ENCODE results near the gene ANTXR2.
A peak's percentile ranks its signal among the peaks of the same experiment; 100 is the strongest.
"Not testable (repeated sequence)": the region's sequence is repeated elsewhere in the genome, so short reads cannot be mapped to it uniquely, and the experiment has no call there.

The ANTXR2 gene

DNA sequence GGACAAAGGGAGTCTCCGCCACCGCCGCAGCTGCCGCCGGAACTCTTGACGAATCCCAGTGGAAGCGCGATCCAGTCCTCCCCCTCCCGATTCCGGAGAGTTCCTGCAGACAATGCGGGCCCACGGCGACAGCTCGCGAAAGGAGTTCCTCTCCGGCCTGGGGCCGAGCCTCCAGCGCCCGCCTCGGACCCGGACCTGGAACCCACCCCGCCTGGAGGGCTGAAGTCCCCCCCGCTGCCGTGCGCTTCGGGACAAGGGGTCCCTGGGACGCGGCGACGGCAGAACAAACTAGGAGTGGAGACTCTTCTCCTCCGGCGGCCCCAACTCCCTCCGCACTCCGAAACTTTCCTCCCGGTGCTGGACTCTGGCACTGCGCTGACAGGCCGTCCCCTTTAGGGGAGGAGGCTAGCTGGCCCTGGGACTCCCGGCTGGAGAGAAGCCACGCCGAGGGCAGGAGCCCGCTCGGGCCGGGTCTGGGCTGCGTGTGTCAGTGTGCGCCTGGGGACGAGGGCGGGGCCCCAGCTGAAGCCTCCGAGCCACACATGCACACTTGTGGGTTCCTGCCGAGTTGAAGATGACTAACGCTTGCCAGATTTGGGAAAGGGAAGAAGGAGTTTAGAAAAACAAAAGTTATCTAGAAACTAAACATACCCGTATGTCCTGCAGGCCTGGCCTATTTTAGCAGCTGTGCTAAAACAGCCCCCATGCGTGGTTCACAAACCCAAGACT is at the start of gene ANTXR2:
Gene ANTXR2 (minus strand): TSS at position 486 of the 729 bp plus-strand sequence. CDS start 669 bp downstream, outside the sequence.
- peak; percentile 45 for DNase-seq (ENCODE audit: low spot score)

DNA sequence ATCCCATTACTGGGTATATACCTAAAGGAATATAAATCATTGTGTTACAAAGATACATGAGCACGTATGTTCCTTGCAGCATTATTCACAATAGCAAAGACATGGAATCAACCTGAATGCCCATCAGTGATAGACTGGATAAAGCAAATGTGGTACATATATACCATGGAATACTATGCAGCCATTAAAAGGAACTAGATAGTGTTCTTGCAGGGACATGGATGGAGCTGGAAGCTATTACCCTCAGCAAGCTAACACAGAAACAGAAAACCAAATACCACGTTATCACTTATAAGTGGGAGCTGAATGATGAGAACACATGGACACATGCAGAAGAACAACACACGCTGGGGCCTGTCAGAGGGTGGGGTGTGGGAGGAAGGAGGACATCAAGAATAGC is 48.8 kb upstream of the ANTXR2 start:
- DNase-seq (ENCODE audit: low spot score), result not testable (repeated sequence)

DNA sequence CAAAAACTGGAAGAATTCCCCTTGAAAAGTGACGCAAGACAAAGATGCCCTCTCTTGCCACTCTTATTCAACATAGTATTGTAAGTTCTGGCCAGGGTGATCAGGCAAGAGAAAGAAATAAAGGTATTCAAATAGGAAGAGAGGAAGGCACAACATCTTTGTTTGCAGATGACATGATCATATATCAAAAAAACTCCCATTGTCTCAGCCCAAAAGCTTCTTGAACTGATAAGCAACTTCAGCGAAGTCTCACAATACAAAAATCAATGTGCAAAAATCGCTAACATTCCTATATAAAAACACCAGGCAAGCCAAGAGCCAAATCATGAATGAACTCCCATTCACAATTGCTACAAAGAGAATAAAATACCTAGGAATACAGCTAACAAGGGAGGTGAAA is 46.6 kb upstream of the ANTXR2 start:
- not testable (repeated sequence) for DNase-seq (ENCODE audit: low spot score)

DNA sequence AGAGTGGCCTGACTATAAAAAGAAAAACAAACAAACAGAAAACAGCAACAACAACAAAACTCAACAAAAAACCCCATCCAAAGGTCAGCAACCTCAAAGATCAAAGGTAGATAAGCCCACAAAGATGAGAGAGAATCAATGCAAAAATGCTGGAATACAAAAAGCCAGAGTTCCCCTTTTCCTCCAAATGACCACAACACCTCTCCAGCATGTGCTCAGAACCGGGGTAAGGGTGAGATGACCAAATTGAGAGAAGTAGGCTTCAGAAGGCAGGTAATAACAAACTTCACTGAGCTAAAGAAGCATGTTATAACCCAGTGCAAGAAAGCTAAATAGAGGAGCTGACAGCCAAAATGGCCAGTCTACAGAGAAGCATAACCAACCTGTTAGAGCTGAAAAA is 43.5 kb upstream of the ANTXR2 start:
- DNase-seq (ENCODE audit: low spot score), result no peak

DNA sequence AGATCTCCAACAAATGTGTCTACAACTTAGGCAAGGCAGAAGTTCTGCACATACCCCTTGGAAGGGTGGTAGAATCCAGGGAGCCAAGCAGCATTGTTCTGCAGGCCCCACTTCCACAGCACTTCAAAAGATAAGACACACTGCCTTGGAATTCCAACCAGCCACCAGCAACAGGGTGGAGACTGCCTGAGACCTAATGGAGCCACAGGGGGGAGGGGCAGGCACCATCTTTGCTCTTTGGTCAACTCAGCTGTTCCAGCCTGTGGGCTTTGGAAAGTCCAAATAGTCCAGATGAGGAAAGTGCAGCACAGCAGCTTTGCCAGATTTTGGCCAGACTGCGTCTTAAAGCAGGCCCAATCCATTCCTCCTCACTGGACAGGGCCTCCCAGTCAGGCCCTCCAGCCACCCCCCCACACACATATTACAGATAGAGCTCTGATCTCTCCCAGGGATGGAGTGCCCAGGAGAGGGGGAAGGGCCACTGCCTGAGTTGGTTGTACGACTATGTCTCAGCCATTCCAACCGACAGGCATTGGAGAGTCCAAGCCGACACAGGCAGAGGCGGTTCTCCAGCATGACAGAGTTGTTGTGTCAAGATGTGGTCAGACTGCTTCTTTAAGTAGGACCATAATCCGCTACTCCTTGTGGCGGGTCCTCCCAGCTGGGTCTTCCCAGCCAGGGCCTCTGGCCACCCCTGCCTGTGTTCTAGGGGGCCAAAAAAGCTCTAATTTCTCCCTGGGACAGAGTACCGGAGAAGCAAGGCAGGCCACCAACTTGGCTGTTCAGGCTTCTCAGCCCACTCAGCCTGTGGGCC is 42.5 kb upstream of the ANTXR2 start:
- DNase-seq (ENCODE audit: low spot score), result no peak

DNA sequence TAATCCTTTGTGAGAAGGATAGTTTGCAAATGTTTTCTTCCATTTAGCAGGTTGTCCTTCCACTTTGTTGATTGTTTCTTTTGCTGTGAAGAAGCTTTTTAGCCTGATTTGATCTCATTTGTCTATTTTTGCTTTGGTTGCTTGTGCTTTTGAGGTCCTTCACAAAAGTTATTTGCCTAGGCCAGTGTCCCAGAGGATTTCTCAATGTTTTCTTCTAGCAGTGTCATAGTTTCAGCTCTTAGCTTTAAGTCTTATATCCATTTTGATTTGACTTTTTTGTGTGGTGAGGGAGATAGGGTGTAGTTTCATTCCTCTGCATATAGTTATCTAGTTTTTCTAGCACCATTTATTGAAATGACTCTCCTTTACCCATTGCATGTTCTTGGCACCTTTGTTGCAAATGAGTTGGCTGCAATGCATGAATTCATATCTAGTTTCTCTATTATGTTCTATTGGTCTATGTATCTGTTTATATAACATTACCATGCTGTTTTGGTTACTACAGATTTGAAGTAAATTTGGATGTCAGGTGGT is 41.8 kb upstream of the ANTXR2 start:
- no peak for DNase-seq (ENCODE audit: low spot score)

DNA sequence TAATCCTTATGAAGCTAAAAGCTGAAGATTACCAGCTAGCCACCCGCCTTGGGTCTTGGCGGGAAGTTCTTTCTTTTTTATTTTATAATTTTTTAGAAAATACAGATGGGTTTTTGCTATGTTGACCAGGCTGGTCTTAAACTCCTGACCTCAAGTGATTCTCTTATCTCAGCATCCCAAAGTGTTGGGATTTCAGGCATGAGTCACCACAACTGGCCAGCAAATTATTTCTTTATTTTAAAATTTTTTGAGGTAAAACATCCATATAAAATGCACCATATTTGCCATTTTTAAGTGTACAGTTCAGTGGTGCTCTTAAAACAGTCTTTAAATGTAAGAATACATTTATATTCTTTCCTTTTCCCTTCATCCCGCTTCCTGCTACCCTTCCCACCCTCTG is 40.6 kb upstream of the ANTXR2 start:
- DNase-seq (ENCODE audit: low spot score), result no peak

DNA sequence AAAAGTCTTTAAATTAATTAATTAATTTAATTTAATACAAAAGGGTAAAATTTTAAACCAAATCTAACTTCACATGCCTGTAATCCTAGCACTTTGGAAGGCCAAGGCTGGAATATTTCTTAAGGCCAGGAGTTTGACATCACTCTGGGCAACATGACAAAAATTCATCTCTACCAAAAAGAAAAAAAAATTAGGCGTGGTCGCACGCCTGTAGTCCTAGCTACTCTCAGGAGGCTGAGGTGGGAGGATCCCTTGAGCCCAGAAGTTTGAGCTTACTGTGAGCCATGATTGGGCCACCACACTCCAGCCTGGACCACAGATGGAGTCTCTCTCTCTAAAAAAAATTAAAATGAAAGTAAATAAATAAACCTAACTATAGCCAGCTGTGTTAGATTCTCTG is 39.2 kb upstream of the ANTXR2 start:
- no peak for DNase-seq (ENCODE audit: low spot score)

DNA sequence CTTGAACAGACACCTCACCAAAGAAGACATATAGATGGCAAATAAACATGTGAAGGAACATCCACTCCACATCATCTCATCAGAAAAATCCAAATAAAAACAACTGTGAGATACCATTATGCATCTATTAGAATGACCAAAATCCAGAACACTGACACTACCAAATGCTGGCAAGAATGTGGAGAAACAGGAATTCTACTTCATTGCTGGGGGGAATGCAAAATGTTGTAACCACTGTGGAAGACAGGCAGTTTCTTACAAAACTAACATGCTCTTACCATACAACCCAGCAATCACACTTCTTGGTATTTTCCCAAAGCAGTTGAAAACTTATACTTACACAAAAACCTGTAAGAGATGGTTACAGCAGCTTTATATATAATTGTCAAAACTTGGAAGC is 38.2 kb upstream of the ANTXR2 start:
- no peak for DNase-seq (ENCODE audit: low spot score)

DNA sequence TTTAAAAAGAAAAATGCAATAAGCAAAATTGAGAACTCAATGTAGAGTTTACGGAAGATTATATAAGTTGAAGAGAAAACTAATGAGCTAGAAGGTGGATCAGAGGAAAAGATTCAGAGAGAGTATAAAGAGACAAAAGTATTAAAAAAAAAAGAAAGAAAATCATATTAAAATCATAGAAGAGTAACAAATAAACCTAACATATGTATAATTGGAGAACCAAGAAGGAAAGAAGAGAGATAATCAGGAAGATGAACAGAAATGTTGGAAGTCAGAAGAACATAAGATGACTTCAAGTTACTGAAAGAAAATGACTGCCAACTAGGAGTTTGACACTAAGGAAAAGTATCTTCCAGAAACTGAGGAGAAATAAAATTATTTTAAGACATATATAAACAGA is 34.3 kb upstream of the ANTXR2 start:
- DNase-seq (ENCODE audit: low spot score), result no peak

DNA sequence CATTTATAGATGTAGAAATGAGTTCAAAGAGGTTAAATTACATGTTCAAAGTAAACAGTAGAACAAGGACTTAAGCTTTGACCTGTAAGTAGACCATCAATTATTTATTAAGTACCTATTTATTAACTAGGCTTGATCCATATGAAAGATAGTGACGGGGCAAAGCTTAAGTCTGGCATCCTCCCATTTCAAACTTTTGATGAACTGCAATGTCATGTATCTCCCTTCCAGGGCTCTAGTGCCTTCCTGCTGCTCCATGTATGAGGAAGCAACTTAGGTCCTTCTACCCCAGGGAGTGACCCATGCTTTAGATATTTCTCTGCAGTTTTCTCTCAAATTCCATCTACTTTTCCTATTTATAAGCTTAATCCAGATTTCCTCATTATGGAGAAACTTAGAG is 31.9 kb upstream of the ANTXR2 start:
- DNase-seq (ENCODE audit: low spot score), result no peak

DNA sequence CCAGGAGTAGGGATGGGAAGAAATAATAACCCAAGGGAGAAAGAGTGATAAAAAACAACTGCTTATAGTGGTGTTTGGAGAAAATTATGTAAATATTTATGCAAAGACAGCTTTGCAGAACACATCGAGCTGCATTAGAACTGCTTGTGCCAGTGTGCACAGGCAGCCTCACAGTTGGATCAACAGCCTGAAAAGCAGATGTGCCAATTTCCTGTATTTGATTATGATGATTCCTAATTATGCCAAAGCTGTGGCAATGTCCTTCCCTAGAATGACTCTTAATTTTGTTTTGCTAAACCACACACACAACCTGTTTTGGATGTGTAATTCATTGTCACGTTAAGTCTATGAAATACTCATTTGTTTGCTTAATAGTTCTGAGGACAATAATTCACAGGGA is 30.6 kb upstream of the ANTXR2 start:
- DNase-seq (ENCODE audit: low spot score), result no peak

DNA sequence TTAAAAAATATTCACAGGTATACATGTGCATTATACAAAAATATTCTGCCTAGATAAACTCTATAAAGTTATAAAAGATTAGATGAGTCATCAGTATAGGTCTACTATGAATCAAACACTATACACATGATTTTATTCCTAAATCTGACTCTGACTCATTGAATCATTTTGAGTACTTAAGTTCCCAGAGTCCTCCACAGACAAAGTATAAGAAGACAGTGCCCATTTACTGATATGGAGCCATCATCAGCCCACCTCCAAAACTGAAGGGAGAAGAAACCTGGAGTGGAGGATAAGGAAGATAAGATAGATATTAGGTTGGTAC is 28.7 kb upstream of the ANTXR2 start:
- DNase-seq (ENCODE audit: low spot score), result no peak

DNA sequence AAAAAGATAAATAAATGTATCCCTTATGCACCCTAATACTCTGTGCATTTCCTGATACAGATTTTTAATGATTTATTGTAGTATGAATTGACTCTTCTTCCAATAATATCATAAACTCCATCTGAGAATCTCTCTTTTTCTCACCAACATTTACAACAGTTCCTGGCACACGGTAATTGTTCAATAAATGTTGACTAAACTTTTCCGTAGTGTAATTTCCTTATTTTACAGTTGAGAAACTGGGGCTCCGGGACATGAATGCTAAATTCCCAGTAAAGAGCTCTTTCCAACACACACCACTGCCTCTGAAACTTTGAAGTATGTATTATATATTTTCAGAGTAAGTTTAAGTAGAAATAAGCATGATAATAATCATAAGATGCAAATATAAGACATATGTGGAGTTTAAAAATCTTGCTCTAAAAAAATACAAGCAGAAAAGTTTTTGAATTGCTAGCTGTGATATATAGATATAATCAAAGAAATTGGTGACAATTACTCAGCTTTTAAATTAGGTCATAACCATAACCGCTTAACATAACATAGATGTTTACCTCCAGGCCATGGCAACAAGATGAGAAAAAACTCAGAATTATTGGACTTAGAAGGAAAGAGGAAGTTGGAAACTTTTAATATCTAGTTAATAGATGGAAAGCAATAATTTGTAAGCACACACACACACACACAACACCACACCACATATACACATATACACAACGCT is 28.2 kb upstream of the ANTXR2 start:
- no peak for DNase-seq (ENCODE audit: low spot score)

DNA sequence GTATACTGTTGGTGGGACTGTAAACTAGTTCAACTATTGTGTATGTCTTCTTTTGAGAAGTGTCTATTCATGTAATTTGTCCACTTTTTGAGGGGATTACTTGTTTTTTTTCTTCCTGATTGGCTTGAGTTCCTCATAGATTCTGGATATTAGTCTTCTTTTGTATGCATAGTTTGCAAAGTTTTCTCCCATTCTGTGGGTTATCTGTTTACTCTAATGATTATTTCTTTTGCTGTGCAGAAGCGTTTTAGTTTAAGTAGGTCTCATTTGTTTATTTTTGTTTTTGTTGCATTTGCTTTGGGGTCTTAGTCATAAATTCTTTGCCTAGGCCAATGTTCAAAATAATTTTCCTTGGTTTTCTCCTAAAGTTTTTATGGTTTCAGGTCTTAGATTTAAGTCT is 26.6 kb upstream of the ANTXR2 start:
- no peak for DNase-seq (ENCODE audit: low spot score)

DNA sequence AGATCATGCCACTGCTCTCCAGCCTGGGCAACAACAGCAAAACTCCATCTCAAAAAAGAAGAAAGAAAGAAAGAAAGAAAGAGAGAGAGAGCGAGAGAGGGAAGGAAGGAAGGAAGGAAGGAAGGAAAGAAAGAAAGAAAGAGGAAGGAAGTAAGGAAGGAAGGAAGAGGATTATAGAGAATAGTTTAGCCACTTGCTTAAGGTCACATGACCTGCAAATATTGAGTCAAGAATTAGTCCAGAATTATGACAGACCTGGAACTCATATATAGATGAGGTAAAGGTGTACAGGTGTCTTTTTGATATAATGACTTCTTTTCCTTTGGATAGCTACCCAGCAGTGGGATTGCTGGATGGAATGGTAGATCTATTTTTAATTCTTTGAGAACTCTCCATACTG is 25.6 kb upstream of the ANTXR2 start:
- no peak for DNase-seq (ENCODE audit: low spot score)

DNA sequence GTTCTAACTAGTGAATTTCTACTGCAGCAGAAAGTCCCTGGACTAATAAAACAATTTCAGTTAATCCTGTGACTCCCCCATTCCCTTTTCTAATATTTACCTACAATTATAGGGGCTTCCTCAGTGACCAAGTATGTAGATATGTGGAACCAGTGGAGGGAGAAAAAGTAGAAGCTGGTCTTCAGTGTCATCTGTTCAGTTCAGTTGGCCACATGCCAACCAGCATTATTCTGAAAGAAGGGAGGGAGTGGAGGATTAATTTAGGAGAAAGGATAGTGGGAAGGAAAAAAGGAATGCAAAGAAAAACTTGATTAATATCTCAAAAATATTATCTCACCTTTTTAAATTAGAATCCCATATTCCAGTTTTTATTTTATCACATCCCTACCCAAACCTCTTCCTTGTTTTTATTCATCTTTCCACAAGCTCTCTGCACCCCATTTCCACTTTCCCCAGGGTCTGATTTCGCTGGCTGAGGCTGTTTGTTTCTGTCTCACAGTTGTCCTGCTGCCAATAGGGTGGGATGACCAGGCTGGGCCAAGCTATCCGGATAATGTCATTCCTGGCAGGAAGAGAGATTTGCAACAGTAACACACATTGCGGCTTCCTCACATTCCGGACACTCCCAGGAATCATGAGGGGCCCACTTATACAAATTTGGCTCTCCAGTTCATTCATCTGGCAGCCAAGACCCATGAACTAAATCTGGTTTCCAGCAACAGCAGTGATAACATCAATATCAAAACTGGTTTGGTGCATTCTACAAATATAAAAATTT is 24.6 kb upstream of the ANTXR2 start:
- DNase-seq (ENCODE audit: low spot score), result no peak

DNA sequence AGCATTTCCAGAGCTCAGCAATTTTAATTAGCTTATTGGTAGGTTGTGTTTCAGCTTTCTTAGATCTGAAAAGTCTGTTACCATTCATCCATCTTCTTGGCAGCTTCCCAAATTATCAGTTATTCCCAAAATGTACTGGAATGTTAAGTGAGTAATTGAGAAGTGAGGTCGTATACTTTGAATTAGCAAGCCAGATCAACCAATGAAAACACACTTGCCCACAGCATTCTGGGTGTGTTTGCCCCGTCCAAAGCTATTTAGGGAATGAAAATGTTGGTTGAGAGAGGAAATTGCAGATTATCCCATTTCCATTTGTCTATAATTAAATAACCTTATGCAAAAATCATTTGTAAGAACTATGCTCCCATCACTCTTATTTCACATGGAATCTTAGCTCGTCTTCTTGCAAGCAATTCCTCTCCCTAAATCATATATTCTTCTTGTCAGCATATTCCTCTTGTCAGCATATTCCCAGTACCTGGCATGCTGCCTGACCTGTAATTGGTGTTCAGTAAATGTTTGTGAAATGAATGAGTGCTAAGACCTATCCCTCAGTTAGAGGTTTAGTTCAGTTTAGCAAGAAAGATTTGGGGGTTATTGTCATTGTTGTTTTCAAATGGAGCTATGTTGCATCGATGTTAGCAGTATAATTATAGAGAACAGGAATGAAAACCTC is 23.3 kb upstream of the ANTXR2 start:
- no peak for DNase-seq (ENCODE audit: low spot score)

DNA sequence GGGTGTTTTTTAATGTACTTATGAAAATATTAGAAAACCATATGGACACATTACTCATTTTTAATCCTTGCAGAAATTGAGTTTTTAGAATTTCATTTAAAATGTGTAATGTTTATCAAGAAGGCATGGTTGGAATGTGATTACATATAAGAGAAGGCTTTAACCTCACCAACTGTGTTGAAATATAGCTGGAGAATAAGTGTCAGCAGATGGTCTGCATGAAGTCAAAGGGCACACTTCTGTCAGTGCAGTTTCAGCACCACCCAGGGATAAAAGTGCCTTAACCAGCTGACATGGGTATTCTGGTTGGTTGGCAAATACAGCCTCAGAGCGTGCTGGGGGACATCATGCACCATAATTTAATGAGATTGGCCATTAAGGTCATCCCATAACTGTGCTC is 21.2 kb upstream of the ANTXR2 start:
- DNase-seq (ENCODE audit: low spot score), result no peak

DNA sequence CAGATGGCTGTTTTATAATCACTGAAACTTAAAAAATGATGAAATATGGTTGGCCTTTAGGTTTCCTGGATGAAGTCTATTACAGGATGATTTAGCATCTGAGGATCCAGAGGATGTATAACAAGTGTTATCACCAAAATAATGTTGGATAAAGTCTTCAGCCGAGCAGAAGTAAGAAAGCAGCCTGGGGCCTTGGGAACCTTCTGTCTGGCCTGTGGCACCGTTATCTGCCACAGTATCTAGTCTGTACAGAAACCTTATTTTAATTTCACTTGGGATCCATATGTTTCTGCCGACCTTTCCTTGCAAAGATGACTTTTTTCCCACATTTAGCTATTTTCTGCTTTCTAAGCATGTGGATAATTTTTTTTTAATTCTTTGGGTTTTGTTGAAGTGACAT is 20.5 kb upstream of the ANTXR2 start:
- DNase-seq (ENCODE audit: low spot score), result no peak

DNA sequence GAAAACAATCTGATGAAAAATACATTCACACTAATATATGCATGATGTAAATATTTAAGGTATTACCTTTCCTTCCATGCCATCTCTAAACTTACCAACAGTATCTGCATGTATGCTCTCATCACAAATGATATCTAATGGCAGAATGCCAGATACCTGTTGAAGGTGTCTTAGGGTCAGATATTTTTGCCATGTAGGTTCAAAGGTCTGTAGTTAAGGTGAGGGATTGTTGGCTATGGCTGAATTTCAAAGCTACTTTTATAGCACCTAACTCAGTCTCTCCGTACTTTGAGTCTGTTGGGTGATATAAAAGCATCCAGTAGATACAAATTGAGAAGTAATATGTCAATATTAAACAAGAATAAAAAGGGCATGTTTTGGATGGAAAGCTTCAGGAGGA is 19.8 kb upstream of the ANTXR2 start:
- no peak for DNase-seq (ENCODE audit: low spot score)

Measured in globus pallidus (tissue), 1 donor.